ENCODE results near the gene BRAF. TPM values are rescaled to one million over a fixed set of nuclear protein-coding genes. Genes with fewer than 3 reads are reported as not detected.
"Not testable (repeated sequence)": the region's sequence is repeated elsewhere in the genome, so short reads cannot be mapped to it uniquely, and the experiment has no call there.

The BRAF gene
- total RNA-seq, 1 donor from 2014 or later, result 44.6 TPM

- peak; percentile 62 to 95 for DNase-seq (ENCODE audit: low spot score in 2 of 2, unreplicated experiment in 2 of 2)
- peak within 1 kb of the TSS; percentile 98 for H3K4me3 Mint-ChIP-seq
- no peak for TF ChIP-seq CTCF (IDR thresholded peaks at IDR 0.05; ENCODE audit: unreplicated experiment)
- H3K27ac Mint-ChIP-seq, result peak within 1 kb of the TSS; percentile 99
- no peaks in the 10 kb centered on the region for H3K9me3 Mint-ChIP-seq
- H3K36me3 Mint-ChIP-seq, result peaks cover 4% of the 10 kb centered on the region
- no peaks in the 10 kb centered on the region for H3K27me3 Mint-ChIP-seq (ENCODE audit: low read depth)
- H3K4me1 Mint-ChIP-seq, result peaks cover 34% of the 10 kb centered on the region
Measured at GRCh38 chr7:140696680-140697446, 227.9 kb downstream of the BRAF start, which contains the start of gene NDUFB2. Gene NDUFB2 (plus strand): TSS chr7:140696708. CDS start chr7:140696745, 37 bp downstream.

GRCh38 chr7:140696024-140696679, 228.6 kb downstream of the BRAF start:
- Mint-ChIP-seq H3K36me3 (peaks cover 6% of the 10 kb centered on the region), H3K27ac (peak overlapping the region; percentile 99)
- peak in 1 of 2 experiments; percentile 94 for DNase-seq (ENCODE audit: low spot score in 2 of 2, unreplicated experiment in 2 of 2)

DNA sequence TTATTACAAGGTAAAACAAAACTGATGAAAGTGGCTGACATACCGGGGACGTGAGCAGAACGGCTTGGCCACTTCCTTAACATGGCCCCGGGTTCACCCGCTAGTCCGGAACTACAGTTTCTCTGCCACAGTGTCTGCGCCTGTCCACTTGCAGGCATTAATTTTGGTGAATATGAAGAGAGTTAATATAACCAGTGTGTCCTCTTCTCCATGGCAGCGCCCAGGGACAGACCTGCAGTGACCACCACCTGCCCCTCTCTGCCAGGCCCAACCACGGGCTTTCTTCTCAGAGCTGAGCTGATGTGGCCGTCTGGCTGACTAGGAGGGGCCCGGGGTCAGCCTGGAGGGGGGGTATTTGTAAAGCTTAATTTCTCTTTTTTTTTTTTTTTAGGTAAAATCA, 229.3 kb downstream of the BRAF start:
- H3K9me3 Mint-ChIP-seq, result no peaks in the 10 kb centered on the region
- H3K4me1 Mint-ChIP-seq, result peaks cover 34% of the 10 kb centered on the region
- peak overlapping the region; percentile 99 for H3K27ac Mint-ChIP-seq
- H3K27me3 Mint-ChIP-seq (ENCODE audit: low read depth), result no peaks in the 10 kb centered on the region
- peaks cover 10% of the 10 kb centered on the region for H3K36me3 Mint-ChIP-seq
- H3K4me3 Mint-ChIP-seq, result no peak overlapping the region
- TF ChIP-seq CTCF (IDR thresholded peaks at IDR 0.05; ENCODE audit: unreplicated experiment), result no peak
- no peak for DNase-seq (ENCODE audit: low spot score in 2 of 2, unreplicated experiment in 2 of 2)

More at GRCh38 chr7:140696024-140696679, 228.6 kb downstream of the BRAF start:
- H3K4me3 Mint-ChIP-seq, result peak overlapping the region; percentile 98
- TF ChIP-seq CTCF (IDR thresholded peaks at IDR 0.05; ENCODE audit: unreplicated experiment), result no peak
- H3K9me3 Mint-ChIP-seq, result no peaks in the 10 kb centered on the region
- H3K27me3 Mint-ChIP-seq (ENCODE audit: low read depth), result no peaks in the 10 kb centered on the region
- H3K4me1 Mint-ChIP-seq, result peaks cover 34% of the 10 kb centered on the region

DNA sequence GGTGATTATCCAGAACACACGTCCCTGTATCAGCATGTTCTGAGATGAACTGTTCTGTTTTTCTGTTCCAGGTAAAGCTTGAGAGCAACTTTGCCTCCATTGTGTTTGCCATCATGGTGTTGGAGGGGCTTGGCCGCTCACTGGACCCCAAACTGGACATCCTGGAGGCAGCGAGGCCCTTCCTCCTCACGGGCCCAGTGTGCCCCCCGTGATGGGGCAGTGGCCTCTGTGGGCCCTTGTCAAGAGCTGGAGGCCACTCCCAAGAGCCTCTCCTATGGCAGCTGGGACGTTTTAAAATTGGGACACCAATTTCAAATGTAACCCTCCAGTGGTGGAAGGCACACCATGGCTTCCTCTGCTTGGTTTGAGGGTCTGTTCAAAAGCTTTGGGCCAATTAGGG, 230.1 kb downstream of the BRAF start:
- Mint-ChIP-seq H3K4me1 (peaks cover 32% of the 10 kb centered on the region), H3K27me3 (ENCODE audit: low read depth) (no peaks in the 10 kb centered on the region), H3K9me3 (no peaks in the 10 kb centered on the region), H3K36me3 (peaks cover 11% of the 10 kb centered on the region), H3K4me3 (no peak overlapping the region), H3K27ac (no peak overlapping the region)
- DNase-seq (ENCODE audit: low spot score in 2 of 2, unreplicated experiment in 2 of 2), result no peak
- no peak for TF ChIP-seq CTCF (IDR thresholded peaks at IDR 0.05; ENCODE audit: unreplicated experiment)

- H3K36me3 Mint-ChIP-seq, result peaks cover 11% of the 10 kb centered on the region
- not testable (repeated sequence) for H3K4me3 Mint-ChIP-seq; H3K27ac Mint-ChIP-seq; DNase-seq (ENCODE audit: low spot score in 2 of 2, unreplicated experiment in 2 of 2); H3K9me3 Mint-ChIP-seq; H3K27me3 Mint-ChIP-seq (ENCODE audit: low read depth)
- peaks cover 27% of the 10 kb centered on the region for H3K4me1 Mint-ChIP-seq
Measured at GRCh38 chr7:140693849-140694248, 230.9 kb downstream of the BRAF start.
